Measurements from ENCODE around the gene PDPN.

DNA sequence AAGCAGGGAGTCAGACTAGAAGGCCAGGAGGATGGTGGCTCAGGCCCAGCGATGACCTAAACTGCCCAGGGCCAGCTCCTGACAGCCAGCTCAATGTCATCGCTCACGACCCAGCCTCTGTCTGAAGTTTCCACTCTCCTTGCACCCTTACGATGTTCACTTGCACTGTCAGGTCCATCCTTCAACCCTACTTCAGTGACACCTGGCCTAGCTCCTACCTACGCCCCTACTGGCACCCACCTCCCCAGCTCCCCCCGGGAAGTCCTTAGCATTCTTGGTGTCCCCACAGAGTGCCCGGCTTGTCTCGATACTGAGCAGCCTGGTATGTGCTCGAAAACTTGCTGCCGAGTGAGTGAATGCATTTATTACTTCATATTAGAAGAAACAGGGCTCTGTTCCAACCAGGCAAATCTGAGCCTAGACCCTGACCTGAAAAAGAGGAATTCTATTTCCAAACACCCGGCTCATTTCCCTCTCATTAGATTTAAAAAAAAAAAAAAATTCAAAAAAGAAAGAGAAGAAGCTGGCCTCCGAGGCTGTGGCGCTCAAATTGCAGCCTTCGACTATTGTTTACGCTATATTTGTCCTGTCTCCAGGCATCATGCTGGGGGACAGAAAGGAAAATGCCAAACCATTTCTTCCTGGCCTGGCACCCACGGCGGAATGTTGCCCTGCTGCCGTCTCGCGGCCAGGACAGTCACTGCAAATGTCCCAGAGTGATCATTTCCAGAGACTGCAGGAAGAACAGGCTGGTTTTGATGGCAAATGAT is 40.0 kb upstream of the PDPN start:
- TF ChIP-seq CTCF (conservative IDR thresholded peaks at IDR 0.05; ENCODE audit: low read depth, low read length) (no peak), CEBPB (IDR thresholded peaks at IDR 0.05; ENCODE audit: low read depth, low read length) (no peak), POLR2A (IDR thresholded peaks at IDR 0.05; ENCODE audit: low read depth, low read length) (no peak), FOS (IDR thresholded peaks at IDR 0.05; ENCODE audit: low read depth, low read length) (no peak), MAFK (IDR thresholded peaks at IDR 0.05; ENCODE audit: low read depth, low read length) (no peak), RAD21 (IDR thresholded peaks at IDR 0.05; ENCODE audit: low read length) (no peak), BHLHE40 (IDR thresholded peaks at IDR 0.05; ENCODE audit: low read depth, low read length) (no peak), SMC3 (IDR thresholded peaks at IDR 0.05; ENCODE audit: low read depth, low read length) (no peak)
- TF ChIP-seq, protein P1, sequence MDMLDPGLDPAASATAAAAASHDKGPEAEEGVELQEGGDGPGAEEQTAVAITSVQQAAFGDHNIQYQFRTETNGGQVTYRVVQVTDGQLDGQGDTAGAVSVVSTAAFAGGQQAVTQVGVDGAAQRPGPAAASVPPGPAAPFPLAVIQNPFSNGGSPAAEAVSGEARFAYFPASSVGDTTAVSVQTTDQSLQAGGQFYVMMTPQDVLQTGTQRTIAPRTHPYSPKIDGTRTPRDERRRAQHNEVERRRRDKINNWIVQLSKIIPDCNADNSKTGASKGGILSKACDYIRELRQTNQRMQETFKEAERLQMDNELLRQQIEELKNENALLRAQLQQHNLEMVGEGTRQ (IDR thresholded peaks at IDR 0.05; ENCODE audit: low read depth, low read length), result no peak

All from IMR-90 (cell line).